Sigmoid colon (tissue), 7 donors: ENCODE measurements around the gene ZFHX3. TPM values are rescaled to one million over a fixed set of nuclear protein-coding genes. Genes with fewer than 3 reads are reported as not detected.
A peak's percentile ranks its signal among the peaks of the same experiment; 100 is the strongest.

Experiments used
- DNase-seq: peaks from one replicate; pipeline ENCODE4 v3.0.0-alpha.2; 2019
- H3K27ac ChIP-seq, 4 donors: fragments of 200-600 bp; sonication (generic); one replicate each; pipeline ENCODE4 v1.5.1; 2016 to 2019; ENCODE audit warnings: mild to moderate bottlenecking in 1 of 4
- H3K27me3 ChIP-seq, 3 donors: fragments of 200-600 bp; sonication (generic); one replicate each; pipeline ENCODE4 v1.5.1; 2019; ENCODE audit warnings: mild to moderate bottlenecking in 1 of 3
- H3K36me3 ChIP-seq, 4 donors: fragments of 200-600 bp; sonication (generic); one replicate each; pipeline ENCODE4 v1.5.1; 2016 to 2019
- H3K4me1 ChIP-seq, 4 donors: fragments of 200-600 bp; sonication (generic); one replicate each; pipeline ENCODE4 v1.5.1; 2017 to 2019
- H3K4me3 ChIP-seq, 4 donors: fragments of 200-600 bp; sonication (generic); one replicate each; pipeline ENCODE4 v1.5.1; 2017 to 2019; ENCODE audit warnings: mild to moderate bottlenecking in 2 of 4, moderate library complexity in 1 of 4
- H3K9me3 ChIP-seq, 4 donors: fragments of 200-600 bp in 3 of 4; sonication (generic) in 3 of 4; one replicate each; pipeline versions ENCODE4 v1.5.1 to v1.6.1; 2013 to 2019
- EP300 ChIP-seq, 4 donors: sonication (generic); formaldehyde crosslinking; IDR thresholded peaks; one replicate each; pipeline ENCODE4 v1.6.1; 2017; ENCODE audit warnings: antibody characterized with exemption in 4 of 4
- POLR2A ChIP-seq, 2 donors: fragments of 450-650 bp; IDR thresholded peaks; one replicate each; pipeline ENCODE4 v1.6.1; 2016; ENCODE audit warnings: antibody characterized with exemption in 2 of 2, mild to moderate bottlenecking in 2 of 2, moderate library complexity in 2 of 2
- POLR2AphosphoS5 ChIP-seq, 4 donors: sonication (generic); formaldehyde crosslinking; IDR thresholded peaks; one replicate each; pipeline ENCODE4 v1.6.1; 2017; ENCODE audit warnings: antibody characterized with exemption in 4 of 4
- WGBS, 2 donors: extraction: QIAGEN DNeasy Blood & Tissue Kit; methylation state at CpG; one replicate each; pipeline ENCODE4 v1.1.7; 2013; 5-methylcytosine and 5-hydroxymethylcytosine counted together
- intact Hi-C: fragments of 100-400 bp; cut with DNase I; formaldehyde crosslinking; loops from one replicate; pipeline ENCODE4 v1.15.1; 2023
- polyA plus RNA-seq, 3 donors: library from polyadenylated mRNA; stranded (reverse); fragments of 200-250 nt; gene quantifications; one replicate each; pipeline ENCODE4 v1.2.3, GENCODE V29; 2013
- total RNA-seq, 4 donors: library from RNA; depleted of rRNA; stranded (reverse); fragments of >200 nt; gene quantifications; one replicate each; pipeline ENCODE4 v1.1.0, GENCODE V29; 2016
- TF ChIP-seq, protein P1 (sequence below), 4 experiments: fragments of 450-650 bp in 3 of 4; fragments of 200-600 bp in 1 of 4; IDR thresholded peaks; one replicate each; pipeline ENCODE4 v1.5.1; 2016 to 2019; ENCODE audit warnings: antibody characterized with exemption in 4 of 4, mild to moderate bottlenecking in 3 of 4, moderate library complexity in 2 of 4
- donor health status: healthy with polysubstance abuse.
- donor health status: Bipolar disorder and iron deficiency.
- donor health status: healthy.

Gene ZFHX3
- total and polyA plus RNA-seq, 7 donors, result 0.69 to 38.8 (median 17.8) TPM

DNA sequence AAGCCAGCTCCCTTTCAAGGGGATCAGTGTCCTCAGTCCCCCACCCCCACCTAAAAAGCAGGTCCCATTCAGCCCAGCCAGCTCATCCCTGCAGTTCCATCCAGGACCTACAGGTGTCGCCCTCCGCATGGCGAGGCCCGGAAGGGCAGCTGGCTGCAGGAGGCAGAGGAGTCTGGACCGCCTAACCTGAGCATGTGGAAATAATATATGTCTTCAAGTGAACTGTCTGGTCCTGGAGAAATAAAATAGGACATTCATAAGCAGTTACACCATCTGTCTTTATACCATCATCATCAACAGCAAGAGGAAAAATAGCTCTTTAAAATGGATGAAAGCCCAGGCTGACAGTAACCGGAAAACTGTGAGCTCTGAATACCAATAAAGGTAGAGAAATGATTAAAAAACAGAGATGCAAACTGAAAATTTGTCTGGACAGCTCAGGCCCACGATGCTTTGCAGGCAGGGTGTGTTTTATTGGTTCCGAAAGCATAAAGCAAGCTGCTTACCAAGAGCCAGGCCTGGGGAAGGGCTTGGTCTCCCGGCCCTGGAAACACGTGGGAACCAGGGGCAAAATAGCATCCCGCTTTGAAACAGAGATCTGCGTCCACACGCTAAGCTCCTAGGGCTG lies 215.2 kb downstream of the ZFHX3 start:
- Histone ChIP-seq H3K4me3 (no peak overlapping the region), H3K9me3 (no peaks in the 10 kb centered on the region), H3K36me3 (peaks cover 0 to 9% (median 6%) of the 10 kb centered on the region in 4 donors), H3K4me1 (peaks cover 0 to 50% (median 38%) of the 10 kb centered on the region in 4 donors), H3K27me3 (no peaks in the 10 kb centered on the region), H3K27ac (peak overlapping the region; percentile 15 to 62 (median 46))
- TF ChIP-seq, protein P1, sequence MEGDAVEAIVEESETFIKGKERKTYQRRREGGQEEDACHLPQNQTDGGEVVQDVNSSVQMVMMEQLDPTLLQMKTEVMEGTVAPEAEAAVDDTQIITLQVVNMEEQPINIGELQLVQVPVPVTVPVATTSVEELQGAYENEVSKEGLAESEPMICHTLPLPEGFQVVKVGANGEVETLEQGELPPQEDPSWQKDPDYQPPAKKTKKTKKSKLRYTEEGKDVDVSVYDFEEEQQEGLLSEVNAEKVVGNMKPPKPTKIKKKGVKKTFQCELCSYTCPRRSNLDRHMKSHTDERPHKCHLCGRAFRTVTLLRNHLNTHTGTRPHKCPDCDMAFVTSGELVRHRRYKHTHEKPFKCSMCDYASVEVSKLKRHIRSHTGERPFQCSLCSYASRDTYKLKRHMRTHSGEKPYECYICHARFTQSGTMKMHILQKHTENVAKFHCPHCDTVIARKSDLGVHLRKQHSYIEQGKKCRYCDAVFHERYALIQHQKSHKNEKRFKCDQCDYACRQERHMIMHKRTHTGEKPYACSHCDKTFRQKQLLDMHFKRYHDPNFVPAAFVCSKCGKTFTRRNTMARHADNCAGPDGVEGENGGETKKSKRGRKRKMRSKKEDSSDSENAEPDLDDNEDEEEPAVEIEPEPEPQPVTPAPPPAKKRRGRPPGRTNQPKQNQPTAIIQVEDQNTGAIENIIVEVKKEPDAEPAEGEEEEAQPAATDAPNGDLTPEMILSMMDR (IDR thresholded peaks at IDR 0.05), result peak; percentile 86 to 99 (median 88)
- no peak for TF ChIP-seq EP300 (IDR thresholded peaks at IDR 0.05)
- no peak for TF ChIP-seq POLR2A (IDR thresholded peaks at IDR 0.05)
- peak; percentile 42 to 63 (median 52) for TF ChIP-seq POLR2AphosphoS5 (IDR thresholded peaks at IDR 0.05)
- intact Hi-C loops, result loop anchor here (1.0 to 10.0 kb wide), 5 partner anchors 100 to 1045 kb away; no protein-coding TSS in a partner anchor
- peak; percentile 94 for DNase-seq
- 47 to 52% methylated on average over 13 of the region's 13 CpGs for WGBS, 2 donors

DNA sequence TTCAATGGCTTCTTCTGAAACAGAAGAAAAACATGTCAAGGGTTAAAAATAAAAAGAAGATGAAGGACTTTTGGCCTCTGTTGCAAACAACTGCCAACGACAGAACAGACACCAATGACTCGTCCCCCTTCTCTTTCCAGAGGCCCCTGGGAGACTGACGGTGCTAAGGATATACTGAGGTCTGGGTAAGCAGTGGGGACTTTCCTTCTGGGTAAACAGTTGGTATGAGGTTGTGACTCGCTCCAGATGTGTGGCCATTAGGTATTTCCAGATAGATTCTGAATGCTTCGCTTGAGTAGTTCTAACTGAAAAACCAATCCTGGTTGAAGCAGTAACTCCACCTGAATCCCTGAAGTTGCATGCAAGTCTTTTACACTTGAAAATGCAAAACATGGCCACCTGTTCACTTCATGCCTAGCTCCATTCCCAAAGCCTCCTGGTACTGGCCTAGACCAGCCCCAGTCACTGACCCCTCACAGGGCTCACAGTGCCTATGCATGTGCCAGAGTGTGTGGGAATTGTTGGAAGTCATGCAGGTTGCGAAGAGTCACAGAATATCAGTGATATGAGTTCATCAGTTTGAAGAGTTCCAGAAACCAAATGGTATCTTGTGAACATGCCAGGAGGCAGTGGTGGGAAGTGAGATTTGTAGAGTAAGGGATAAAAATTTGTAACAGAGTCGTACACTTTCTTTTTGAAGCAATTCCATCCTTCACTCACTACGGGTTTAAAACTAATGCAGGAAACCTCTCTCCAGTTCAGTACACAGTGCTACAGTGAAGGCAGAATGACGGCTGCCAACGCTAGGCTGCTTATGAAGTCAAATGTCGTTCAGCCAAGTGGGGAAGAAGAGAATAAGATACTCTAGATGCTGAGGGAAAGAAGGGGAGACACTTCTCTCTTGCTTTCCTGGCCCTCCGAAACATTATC lies 217.8 kb downstream of the ZFHX3 start:
- Histone ChIP-seq H3K4me1 (peaks cover 0 to 55% (median 43%) of the 10 kb centered on the region in 4 donors), H3K9me3 (no peaks in the 10 kb centered on the region), H3K4me3 (no peak overlapping the region), H3K36me3 (peaks cover 0 to 9% (median 6%) of the 10 kb centered on the region in 4 donors), H3K27me3 (no peaks in the 10 kb centered on the region), H3K27ac (peak overlapping the region in 2 of 4 donors; percentile 18 to 46)
- intact Hi-C loops, result loop anchor here (5.0 to 10.0 kb wide), 4 partner anchors 102 to 1047 kb away; no protein-coding TSS in a partner anchor
- no peak for DNase-seq
- WGBS, 2 donors, result 71 to 83% methylated on average over 12 of the region's 12 CpGs
- TF ChIP-seq POLR2A (IDR thresholded peaks at IDR 0.05) (no peak), EP300 (IDR thresholded peaks at IDR 0.05) (no peak), POLR2AphosphoS5 (IDR thresholded peaks at IDR 0.05) (no peak)
- TF ChIP-seq, protein P1 (IDR thresholded peaks at IDR 0.05), result no peak

DNA sequence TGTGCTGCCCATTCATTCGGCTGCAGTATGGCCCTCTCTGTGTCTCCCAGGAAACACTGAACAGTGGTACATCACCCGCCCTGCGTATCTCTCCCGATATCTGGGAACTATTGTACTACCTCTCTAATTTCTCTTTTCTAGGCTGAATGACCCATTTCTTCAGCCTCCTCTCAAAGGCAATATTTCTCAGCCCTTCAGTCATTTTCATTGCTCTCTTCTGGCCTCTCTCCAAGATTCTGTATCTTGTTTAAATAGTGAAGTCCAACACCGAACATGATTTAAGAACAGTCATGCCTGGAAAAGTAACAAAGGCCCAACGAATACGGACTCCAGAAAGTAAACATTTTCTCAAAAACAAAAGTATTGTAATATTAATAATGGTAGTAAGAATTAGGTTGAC lies 220.1 kb downstream of the ZFHX3 start:
- WGBS, 2 donors, result 23 to 62% methylated on average over 7 of the region's 7 CpGs
- Histone ChIP-seq H3K9me3 (no peaks in the 10 kb centered on the region), H3K4me3 (no peak overlapping the region), H3K4me1 (peaks cover 0 to 52% (median 39%) of the 10 kb centered on the region in 4 donors), H3K27ac (peak overlapping the region in 3 of 4 donors; percentile 21 to 61 (median 57)), H3K36me3 (peaks cover 0 to 9% (median 6%) of the 10 kb centered on the region in 4 donors), H3K27me3 (no peaks in the 10 kb centered on the region)
- DNase-seq, result no peak
- intact Hi-C loops, result no loop called here
- TF ChIP-seq EP300 (IDR thresholded peaks at IDR 0.05), result no peak
- TF ChIP-seq, protein P1 (IDR thresholded peaks at IDR 0.05), result no peak
- peak in 2 of 4 donors; percentile 22 to 24 for TF ChIP-seq POLR2AphosphoS5 (IDR thresholded peaks at IDR 0.05)
- no peak for TF ChIP-seq POLR2A (IDR thresholded peaks at IDR 0.05)

DNA sequence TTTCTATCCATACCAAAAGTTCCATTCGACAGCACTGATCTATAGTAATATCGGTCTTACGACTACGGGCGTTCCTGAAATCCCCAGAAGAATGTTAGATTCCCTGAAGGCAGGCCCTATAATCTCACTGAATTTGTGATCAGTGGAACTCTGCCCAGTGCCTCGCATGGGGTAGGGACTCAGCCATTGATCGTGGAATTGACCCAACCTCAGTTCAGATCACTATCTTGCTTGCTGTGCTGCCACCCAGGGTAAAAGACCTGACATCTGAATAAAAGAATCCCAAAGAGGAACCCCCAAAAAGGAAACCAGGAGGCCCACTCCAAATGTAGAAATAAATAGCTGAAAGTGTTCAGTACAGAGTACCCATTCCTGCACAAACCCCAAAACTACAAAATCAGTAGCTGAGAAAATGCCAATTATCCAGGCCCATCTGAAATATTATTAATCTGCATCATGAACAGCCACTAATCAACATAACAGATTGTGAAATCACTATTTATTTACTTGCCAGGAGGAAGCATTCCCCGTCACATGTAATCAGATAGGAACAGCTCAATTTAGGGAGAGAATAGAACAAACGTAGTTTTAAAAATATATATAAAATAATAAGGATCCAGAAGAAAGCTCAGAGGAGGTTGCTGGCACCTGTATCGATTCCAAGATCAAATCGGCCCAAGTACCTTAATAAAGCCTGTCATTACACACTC lies 221.9 kb downstream of the ZFHX3 start:
- Histone ChIP-seq H3K4me3 (no peak overlapping the region), H3K27me3 (no peaks in the 10 kb centered on the region), H3K4me1 (peaks cover 0 to 52% (median 33%) of the 10 kb centered on the region in 4 donors), H3K27ac (no peak overlapping the region), H3K9me3 (no peaks in the 10 kb centered on the region), H3K36me3 (peaks cover 0 to 9% (median 6%) of the 10 kb centered on the region in 4 donors)
- 93 to 96% methylated on average over 11 of the region's 11 CpGs for WGBS, 2 donors
- TF ChIP-seq POLR2AphosphoS5 (IDR thresholded peaks at IDR 0.05) (no peak), POLR2A (IDR thresholded peaks at IDR 0.05) (no peak), EP300 (IDR thresholded peaks at IDR 0.05) (no peak)
- TF ChIP-seq, protein P1 (IDR thresholded peaks at IDR 0.05), result no peak
- DNase-seq, result no peak
- intact Hi-C loops, result no loop called here
